ENCODE results near the gene KRT7. TPM values are rescaled to one million over a fixed set of nuclear protein-coding genes. Genes with fewer than 3 reads are reported as not detected.

Gene KRT7
- total RNA-seq, 1 donor from 2014 or later = not detected

- no peaks in the 10 kb centered on the region for H3K27me3 Mint-ChIP-seq (ENCODE audit: unreplicated experiment)
- H3K4me3 Mint-ChIP-seq (ENCODE audit: unreplicated experiment) = no peak overlapping the region
- TF ChIP-seq, protein P1, sequence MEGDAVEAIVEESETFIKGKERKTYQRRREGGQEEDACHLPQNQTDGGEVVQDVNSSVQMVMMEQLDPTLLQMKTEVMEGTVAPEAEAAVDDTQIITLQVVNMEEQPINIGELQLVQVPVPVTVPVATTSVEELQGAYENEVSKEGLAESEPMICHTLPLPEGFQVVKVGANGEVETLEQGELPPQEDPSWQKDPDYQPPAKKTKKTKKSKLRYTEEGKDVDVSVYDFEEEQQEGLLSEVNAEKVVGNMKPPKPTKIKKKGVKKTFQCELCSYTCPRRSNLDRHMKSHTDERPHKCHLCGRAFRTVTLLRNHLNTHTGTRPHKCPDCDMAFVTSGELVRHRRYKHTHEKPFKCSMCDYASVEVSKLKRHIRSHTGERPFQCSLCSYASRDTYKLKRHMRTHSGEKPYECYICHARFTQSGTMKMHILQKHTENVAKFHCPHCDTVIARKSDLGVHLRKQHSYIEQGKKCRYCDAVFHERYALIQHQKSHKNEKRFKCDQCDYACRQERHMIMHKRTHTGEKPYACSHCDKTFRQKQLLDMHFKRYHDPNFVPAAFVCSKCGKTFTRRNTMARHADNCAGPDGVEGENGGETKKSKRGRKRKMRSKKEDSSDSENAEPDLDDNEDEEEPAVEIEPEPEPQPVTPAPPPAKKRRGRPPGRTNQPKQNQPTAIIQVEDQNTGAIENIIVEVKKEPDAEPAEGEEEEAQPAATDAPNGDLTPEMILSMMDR (IDR thresholded peaks at IDR 0.05; ENCODE audit: unreplicated experiment) = no peak
- H3K9me3 Mint-ChIP-seq (ENCODE audit: unreplicated experiment) = no peaks in the 10 kb centered on the region
- peaks cover 8% of the 10 kb centered on the region for H3K4me1 Mint-ChIP-seq (ENCODE audit: unreplicated experiment)
- no peak for DNase-seq (ENCODE audit: low spot score)
- H3K27ac Mint-ChIP-seq (ENCODE audit: unreplicated experiment) = no peak overlapping the region
- no peaks in the 10 kb centered on the region for H3K36me3 Mint-ChIP-seq (ENCODE audit: low read depth, unreplicated experiment)
These were observed 12.6 kb upstream of the KRT7 start for GRCh38 chr12:52220477-52220876.

GRCh38 chr12:52221070-52221781 lies 11.8 kb upstream of the KRT7 start:
- TF ChIP-seq, protein P1 (IDR thresholded peaks at IDR 0.05; ENCODE audit: unreplicated experiment) = no peak
- no peaks in the 10 kb centered on the region for H3K27me3 Mint-ChIP-seq (ENCODE audit: unreplicated experiment)
- no peaks in the 10 kb centered on the region for H3K36me3 Mint-ChIP-seq (ENCODE audit: low read depth, unreplicated experiment)

DNA sequence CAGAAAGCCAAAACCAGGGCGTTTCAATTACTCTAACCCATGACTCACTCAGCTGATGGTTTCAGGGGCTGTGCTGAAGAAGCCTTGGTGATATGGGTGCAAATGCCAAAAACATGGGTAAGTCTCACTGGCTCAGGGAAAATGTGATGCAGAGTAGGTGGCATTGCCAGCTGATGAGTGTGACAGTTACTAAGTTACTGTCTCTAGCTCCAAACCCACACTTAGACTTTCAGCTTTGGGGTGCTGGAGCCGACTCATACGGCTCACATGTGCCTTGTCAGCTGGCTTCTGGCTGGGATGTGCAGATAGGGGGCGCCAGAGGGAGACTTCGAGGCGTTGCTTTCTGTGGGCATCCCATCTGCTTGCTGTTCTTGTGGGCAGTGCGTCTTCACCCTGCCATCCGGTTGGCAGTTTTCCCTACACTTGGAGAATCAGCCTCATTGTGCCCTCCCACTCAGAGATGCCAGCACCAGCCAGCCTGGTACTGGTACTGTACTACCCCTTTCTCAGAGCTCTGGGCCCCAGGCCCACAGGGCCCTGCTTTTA lies 11.1 kb upstream of the KRT7 start:
- Mint-ChIP-seq H3K36me3 (ENCODE audit: low read depth, unreplicated experiment) (no peaks in the 10 kb centered on the region), H3K9me3 (ENCODE audit: unreplicated experiment) (no peaks in the 10 kb centered on the region), H3K4me1 (ENCODE audit: unreplicated experiment) (peaks cover 3% of the 10 kb centered on the region), H3K27me3 (ENCODE audit: unreplicated experiment) (no peaks in the 10 kb centered on the region), H3K27ac (ENCODE audit: unreplicated experiment) (no peak overlapping the region), H3K4me3 (ENCODE audit: unreplicated experiment) (no peak overlapping the region)
- peak; percentile 81 for DNase-seq (ENCODE audit: low spot score)
- TF ChIP-seq, protein P1 (IDR thresholded peaks at IDR 0.05; ENCODE audit: unreplicated experiment) = peak; percentile 79

More at GRCh38 chr12:52221070-52221781, 11.8 kb upstream of the KRT7 start:
- Mint-ChIP-seq H3K27ac (ENCODE audit: unreplicated experiment) (no peak overlapping the region), H3K4me1 (ENCODE audit: unreplicated experiment) (peaks cover 6% of the 10 kb centered on the region), H3K4me3 (ENCODE audit: unreplicated experiment) (no peak overlapping the region), H3K9me3 (ENCODE audit: unreplicated experiment) (no peaks in the 10 kb centered on the region)
- DNase-seq (ENCODE audit: low spot score) = no peak

GRCh38 chr12:52222692-52223091 lies 10.4 kb upstream of the KRT7 start:
- DNase-seq (ENCODE audit: low spot score) = no peak
- no peaks in the 10 kb centered on the region for H3K4me1 Mint-ChIP-seq (ENCODE audit: unreplicated experiment)
- H3K27ac Mint-ChIP-seq (ENCODE audit: unreplicated experiment) = no peak overlapping the region
- TF ChIP-seq, protein P1 (IDR thresholded peaks at IDR 0.05; ENCODE audit: unreplicated experiment) = no peak
- no peaks in the 10 kb centered on the region for H3K9me3 Mint-ChIP-seq (ENCODE audit: unreplicated experiment)
- no peaks in the 10 kb centered on the region for H3K36me3 Mint-ChIP-seq (ENCODE audit: low read depth, unreplicated experiment)
- no peak overlapping the region for H3K4me3 Mint-ChIP-seq (ENCODE audit: unreplicated experiment)
- H3K27me3 Mint-ChIP-seq (ENCODE audit: unreplicated experiment) = no peaks in the 10 kb centered on the region

DNA sequence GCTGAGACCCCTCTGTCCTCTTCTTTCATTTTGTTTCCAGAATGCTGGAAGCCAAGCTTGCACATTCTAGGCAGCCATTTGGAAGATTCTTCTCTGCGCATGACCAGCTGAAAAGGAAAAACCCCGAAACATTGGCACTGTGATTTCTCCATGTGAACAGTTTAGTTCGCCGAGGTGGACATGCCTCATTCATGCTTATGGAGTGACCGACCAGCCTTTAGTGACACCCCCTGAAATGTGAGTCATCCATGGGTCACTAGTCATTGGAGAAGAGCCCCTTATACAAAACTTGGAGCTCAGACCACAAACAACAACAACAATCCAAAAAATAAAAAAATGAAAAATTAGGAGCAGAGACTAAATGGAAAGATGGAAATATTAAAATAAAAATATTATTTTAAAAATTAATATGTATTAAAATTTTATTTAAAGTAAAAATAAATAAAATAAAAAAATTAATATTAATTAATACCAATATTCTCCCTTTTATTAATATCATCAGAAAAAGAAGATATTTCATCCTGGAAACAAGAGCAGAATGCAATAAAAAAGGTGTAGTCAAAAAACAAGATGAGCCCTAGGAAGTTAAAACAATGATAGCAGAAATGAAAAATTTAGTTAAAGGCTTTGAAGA lies 9.5 kb upstream of the KRT7 start:
- DNase-seq (ENCODE audit: low spot score) = no peak
- Mint-ChIP-seq H3K4me3 (ENCODE audit: unreplicated experiment) (no peak overlapping the region), H3K4me1 (ENCODE audit: unreplicated experiment) (no peaks in the 10 kb centered on the region), H3K36me3 (ENCODE audit: low read depth, unreplicated experiment) (no peaks in the 10 kb centered on the region), H3K27ac (ENCODE audit: unreplicated experiment) (no peak overlapping the region), H3K9me3 (ENCODE audit: unreplicated experiment) (no peaks in the 10 kb centered on the region), H3K27me3 (ENCODE audit: unreplicated experiment) (no peaks in the 10 kb centered on the region)
- TF ChIP-seq, protein P1 (IDR thresholded peaks at IDR 0.05; ENCODE audit: unreplicated experiment) = no peak

Data from endothelial cell (in vitro differentiated cells).